HepG2 (cell line): ENCODE measurements around the gene URAD. TPM values are rescaled to one million over a fixed set of nuclear protein-coding genes. Genes with fewer than 3 reads are reported as not detected.

Experiments used
- ATAC-seq: fragments of 200-7000 bp; cut with Tn5 transposase; 3 replicates; pipeline ENCODE4 v1.9.1; 2020; ENCODE audit warnings: mild to moderate bottlenecking, moderate library complexity
- BruUV-seq: library from RNA; stranded (reverse); fragments of 400-500 nt; replicated peaks from 2 replicates; lab custom pipeline; 2021; lab: Mats Ljungman, UMichigan
- CTCF ChIA-PET: fragments of 300-600 bp; formaldehyde crosslinking; extraction: SDS; loops from one replicate; lab custom pipeline; 2021; ENCODE audit warnings: low total read pairs, inconsistent platforms, low intra/inter-chr PET ratio; lab: Yijun Ruan, JAX
- POLR2A ChIA-PET: fragments of 350-600 bp; sonication (Branson Sonifier 250); formaldehyde crosslinking; loops from one replicate; lab custom pipeline; 2020; ENCODE audit warnings: antibody characterized with exemption, inconsistent platforms; lab: Yijun Ruan, JAX
- DNase-seq: peaks from one replicate; pipeline ENCODE4 v3.0.0-alpha.2; 2015; ENCODE audit warnings: low spot score
- FAIRE-seq: peaks from 3 replicates; lab custom pipeline; 2011; peaks lifted over from hg19 to GRCh38; lab: Jason Lieb, UNC
- H2AFZ ChIP-seq: one replicate; pipeline ENCODE4 v1.6.1; 2011; ENCODE audit warnings: low read length, inconsistent platforms
- H3K27ac ChIP-seq: fragments of 300-600 bp; 3 replicates; pipeline ENCODE4 v1.8.0; 2011; ENCODE audit warnings: mixed run types, mild to moderate bottlenecking, mixed read lengths, low read length, inconsistent platforms; ENCODE audit not compliant: insufficient read depth; ENCODE audit errors: extremely low read length
- H3K27me3 ChIP-seq, 2 experiments: fragments of 200-600 bp in 1 of 2; 2 replicates in 1 of 2; 3 replicates in 1 of 2; pipeline versions ENCODE4 v1.6.0 to v1.8.0; 2011; ENCODE audit warnings: low read length in 2 of 2, mild to moderate bottlenecking in 2 of 2, moderate library complexity in 2 of 2, inconsistent platforms in 1 of 2; ENCODE audit not compliant: insufficient read depth in 2 of 2, control insufficient read depth in 1 of 2
- H3K36me3 ChIP-seq, 2 experiments: fragments of 200-600 bp in 1 of 2; replicated peaks in 1 of 2; 2 replicates in 1 of 2; 3 replicates in 1 of 2; pipeline versions ENCODE4 v1.5.1 to v1.8.0; 2011; ENCODE audit warnings: low read length in 2 of 2, inconsistent platforms in 1 of 2; ENCODE audit not compliant: insufficient read depth in 2 of 2, control insufficient read depth in 1 of 2
- H3K4me1 ChIP-seq: 2 replicates; pipeline ENCODE4 v1.5.1; 2012; ENCODE audit warnings: low read length, inconsistent platforms; ENCODE audit not compliant: insufficient read depth
- H3K4me2 ChIP-seq: 2 replicates; pipeline ENCODE4 v1.6.0; 2011; ENCODE audit warnings: low read depth, low read length, inconsistent platforms
- H3K4me3 ChIP-seq, 3 experiments: fragments of 200-600 bp in 1 of 3; sonication (generic), shearing (Covaris generic) in 1 of 3; replicated peaks in 1 of 3; 2 replicates each; pipeline ENCODE4 v1.5.1; 2011 to 2016; ENCODE audit warnings: low read length in 3 of 3, inconsistent platforms in 2 of 3, low read depth in 2 of 3, mild to moderate bottlenecking in 2 of 3, control low read depth in 1 of 3, mixed read lengths in 1 of 3; ENCODE audit not compliant: insufficient read depth in 1 of 3
- H3K79me2 ChIP-seq: one replicate; pipeline ENCODE4 v1.6.1; 2011; ENCODE audit warnings: low read length, inconsistent platforms; ENCODE audit not compliant: insufficient read depth
- H3K9ac ChIP-seq: 2 replicates; pipeline ENCODE4 v1.6.0; 2011; ENCODE audit warnings: mild to moderate bottlenecking, low read depth, low read length, inconsistent platforms; ENCODE audit not compliant: insufficient read depth
- H3K9me3 ChIP-seq: 2 replicates; pipeline ENCODE4 v1.5.1; 2012; ENCODE audit warnings: mild to moderate bottlenecking, low read length
- H4K20me1 ChIP-seq: 2 replicates; pipeline ENCODE4 v1.6.0; 2011; ENCODE audit warnings: inconsistent platforms, mild to moderate bottlenecking, low read length, moderate library complexity; ENCODE audit not compliant: insufficient read depth
- ATF1 ChIP-seq: IDR thresholded peaks from 2 replicates; pipeline ENCODE4 v1.6.1; 2016; ENCODE audit warnings: mild to moderate bottlenecking, control low read depth
- CREBL2 ChIP-seq: sonication (generic); formaldehyde crosslinking; IDR thresholded peaks from 2 replicates; pipeline ENCODE4 v1.8.1; 2023; ENCODE audit warnings: missing genetic modification reagents, mild to moderate bottlenecking, borderline replicate concordance
- GTF2F1 ChIP-seq: fragments of 150-350 bp; IDR thresholded peaks from 2 replicates; pipeline ENCODE4 v1.6.1; 2014; ENCODE audit warnings: low read length
- HHEX ChIP-seq: IDR thresholded peaks from 2 replicates; pipeline ENCODE4 v1.6.1; 2016; ENCODE audit warnings: control low read depth
- PAX8 ChIP-seq: sonication (generic); formaldehyde crosslinking; IDR thresholded peaks from 2 replicates; pipeline ENCODE4 v1.8.0; 2022; ENCODE audit warnings: mild to moderate bottlenecking, missing genetic modification reagents, borderline replicate concordance
- RBM39 ChIP-seq: fragments of 200-400 bp; formaldehyde crosslinking; IDR thresholded peaks from one replicate; pipeline ENCODE4 v1.6.1; 2018; ENCODE audit warnings: antibody characterized with exemption, mild to moderate bottlenecking, low read depth, low read length; ENCODE audit not compliant: poor library complexity, severe bottlenecking
- SKI ChIP-seq: fragments of 450-650 bp; IDR thresholded peaks from one replicate; pipeline ENCODE4 v1.6.1; 2018; ENCODE audit warnings: mild to moderate bottlenecking; ENCODE audit not compliant: partially characterized antibody
- SRSF1 ChIP-seq: fragments of 200-400 bp; formaldehyde crosslinking; optimal IDR thresholded peaks from 2 replicates; pipeline ENCODE3; 2017; ENCODE audit warnings: mild to moderate bottlenecking, low read depth, low read length, moderate library complexity
- THRA ChIP-seq: sonication (generic); formaldehyde crosslinking; IDR thresholded peaks from 2 replicates; pipeline ENCODE4 v1.4.0; 2020; ENCODE audit warnings: missing genetic modification reagents, borderline replicate concordance
- ZMAT3 ChIP-seq: sonication (generic); formaldehyde crosslinking; conservative IDR thresholded peaks from 2 replicates; pipeline ENCODE4 v1.7.0; 2021; ENCODE audit warnings: missing genetic modification reagents
- ZNF576 ChIP-seq: sonication (generic); formaldehyde crosslinking; IDR thresholded peaks from 2 replicates; pipeline ENCODE4 v1.4.0; 2020; ENCODE audit warnings: mild to moderate bottlenecking, missing genetic modification reagents
- WGBS: methylation state at CpG from one replicate; pipeline ENCODE4 v1.1.6; 2017; ENCODE audit warnings: low lambda C conversion rate; 5-methylcytosine and 5-hydroxymethylcytosine counted together
- in situ Hi-C: cut with HindIII; loops from 2 replicates; pipeline ENCODE4 v1.10.0; 2017; ENCODE audit warnings: low pct_unique_long_range_greater_than_20kb; ENCODE audit not compliant: extremely low pct_ligation_motif_present
- intact Hi-C: fragments of 100-400 bp; cut with micrococcal nuclease; formaldehyde crosslinking; loops from one replicate; pipeline ENCODE4 v1.10.0; 2022; ENCODE audit not compliant: unreplicated experiment
- polyA plus RNA-seq, 8 experiments: library from polyadenylated mRNA; depleted of rRNA in 3 of 8; stranded (reverse) in 7 of 8; unstranded in 1 of 8; fragments of >200 nt; fragmentation: Illumina TruSeq in 4 of 8; extraction: Trizol in 4 of 8; gene quantifications; 2 replicates each; pipeline versions ENCODE4 v1.2.1 to v1.2.3, GENCODE V29; 2011 to 2016; ENCODE audit warnings: low read depth in 4 of 8, missing spikeins in 1 of 8, mixed read lengths in 1 of 8; ENCODE audit not compliant: insufficient read depth in 1 of 8
- total RNA-seq, 5 experiments: library from RNA; depleted of rRNA; stranded (reverse); fragments of >200 nt; fragmentation: Illumina TruSeq; extraction: Trizol; gene quantifications; 2 replicates each; pipeline ENCODE4 v1.2.3, GENCODE V29; 2016; ENCODE audit warnings: low read depth in 1 of 5
- TF ChIP-seq, protein P1 (sequence below): sonication (generic); formaldehyde crosslinking; conservative IDR thresholded peaks from 2 replicates; pipeline ENCODE4 v1.8.0; 2022; ENCODE audit warnings: low read depth, missing genetic modification reagents
- TF ChIP-seq, protein P2 (sequence below): sonication (generic); formaldehyde crosslinking; IDR thresholded peaks from 2 replicates; pipeline ENCODE4 v1.4.0; 2020; ENCODE audit warnings: mild to moderate bottlenecking, low read depth, missing genetic modification reagents
- TF ChIP-seq, protein P3 (sequence below): IDR thresholded peaks from 2 replicates; pipeline ENCODE4 v1.6.1; 2016; ENCODE audit warnings: missing biosample characterization, missing genetic modification reagents, low read depth

Gene URAD
- total and polyA plus RNA-seq, 2 of the 13 experiments (the other 11 are each of a cell fraction or from before 2014, with no cell fraction given) = not detected

- TF ChIP-seq, protein P1, sequence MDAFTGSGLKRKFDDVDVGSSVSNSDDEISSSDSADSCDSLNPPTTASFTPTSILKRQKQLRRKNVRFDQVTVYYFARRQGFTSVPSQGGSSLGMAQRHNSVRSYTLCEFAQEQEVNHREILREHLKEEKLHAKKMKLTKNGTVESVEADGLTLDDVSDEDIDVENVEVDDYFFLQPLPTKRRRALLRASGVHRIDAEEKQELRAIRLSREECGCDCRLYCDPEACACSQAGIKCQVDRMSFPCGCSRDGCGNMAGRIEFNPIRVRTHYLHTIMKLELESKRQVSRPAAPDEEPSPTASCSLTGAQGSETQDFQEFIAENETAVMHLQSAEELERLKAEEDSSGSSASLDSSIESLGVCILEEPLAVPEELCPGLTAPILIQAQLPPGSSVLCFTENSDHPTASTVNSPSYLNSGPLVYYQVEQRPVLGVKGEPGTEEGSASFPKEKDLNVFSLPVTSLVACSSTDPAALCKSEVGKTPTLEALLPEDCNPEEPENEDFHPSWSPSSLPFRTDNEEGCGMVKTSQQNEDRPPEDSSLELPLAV = no peak
- TF ChIP-seq, protein P2, sequence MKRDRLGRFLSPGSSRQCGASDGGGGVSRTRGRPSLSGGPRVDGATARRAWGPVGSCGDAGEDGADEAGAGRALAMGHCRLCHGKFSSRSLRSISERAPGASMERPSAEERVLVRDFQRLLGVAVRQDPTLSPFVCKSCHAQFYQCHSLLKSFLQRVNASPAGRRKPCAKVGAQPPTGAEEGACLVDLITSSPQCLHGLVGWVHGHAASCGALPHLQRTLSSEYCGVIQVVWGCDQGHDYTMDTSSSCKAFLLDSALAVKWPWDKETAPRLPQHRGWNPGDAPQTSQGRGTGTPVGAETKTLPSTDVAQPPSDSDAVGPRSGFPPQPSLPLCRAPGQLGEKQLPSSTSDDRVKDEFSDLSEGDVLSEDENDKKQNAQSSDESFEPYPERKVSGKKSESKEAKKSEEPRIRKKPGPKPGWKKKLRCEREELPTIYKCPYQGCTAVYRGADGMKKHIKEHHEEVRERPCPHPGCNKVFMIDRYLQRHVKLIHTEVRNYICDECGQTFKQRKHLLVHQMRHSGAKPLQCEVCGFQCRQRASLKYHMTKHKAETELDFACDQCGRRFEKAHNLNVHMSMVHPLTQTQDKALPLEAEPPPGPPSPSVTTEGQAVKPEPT (CRISPR knock-in tag) = no peak
Measured at GRCh38 chr13:27956576-27957300, 31.8 kb downstream of the URAD start (continued).

DNA sequence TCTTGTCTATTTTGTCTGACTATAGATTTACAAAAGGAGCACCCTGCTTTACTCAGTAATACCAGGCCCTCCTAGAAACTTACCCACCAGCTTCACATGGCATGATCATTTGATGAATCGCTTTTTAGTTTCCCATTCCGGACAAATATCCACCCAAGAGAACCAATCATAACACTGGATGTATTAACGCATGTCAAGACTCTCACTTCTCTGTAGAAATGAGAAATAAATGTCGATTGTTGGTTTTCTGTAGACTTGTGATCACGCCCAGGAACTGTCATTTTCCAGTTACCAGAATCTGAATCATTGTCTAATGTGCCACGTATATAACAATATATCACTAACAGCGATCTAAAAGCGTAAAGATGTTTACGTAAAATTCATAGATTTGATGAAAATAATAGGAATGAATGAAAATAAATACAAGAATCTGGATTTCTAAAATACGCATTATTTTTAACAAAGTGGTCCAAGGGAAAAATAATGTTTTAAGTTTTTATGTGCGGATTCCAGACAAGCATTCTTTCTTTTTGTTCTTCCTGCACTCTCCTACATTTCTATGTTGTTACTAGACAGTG is 33.4 kb downstream of the URAD start:
- H3K9me3 ChIP-seq = no peaks in the 10 kb centered on the region
- DNase-seq (no peak), ATAC-seq (no peak), FAIRE-seq (no peak)
- H3K79me2 ChIP-seq = no peaks in the 10 kb centered on the region
- H3K36me3 ChIP-seq = no peaks in the 10 kb centered on the region
- POLR2A ChIA-PET = no interaction called here
- peaks cover 0 to 4% of the 10 kb centered on the region in 2 experiments; a peak in 1 of 5 replicates for H3K27me3 ChIP-seq
- in situ Hi-C loops (loop anchor here (25.0 kb wide), 1 partner anchor 993 kb away; no protein-coding TSS in a partner anchor), intact Hi-C loops (no loop called here)
- no peak overlapping the region for H2AFZ ChIP-seq
- 82% methylated on average over 11 of the region's 11 CpGs for WGBS
- H3K4me1 ChIP-seq = peaks cover 39% of the 10 kb centered on the region
- no TSS peak for BruUV-seq
- CTCF ChIA-PET = no interaction called here
- no peak overlapping the region for H3K4me3 ChIP-seq
- no peak overlapping the region for H3K27ac ChIP-seq
- H4K20me1 ChIP-seq = no peaks in the 10 kb centered on the region
- no peak overlapping the region for H3K9ac ChIP-seq
- H3K4me2 ChIP-seq = no peak overlapping the region
- TF ChIP-seq GTF2F1 (no peak), ATF1 (CRISPR knock-in tag) (no peak), THRA (CRISPR knock-in tag) (no peak), RBM39 (no peak), SKI (no peak), HHEX (CRISPR knock-in tag) (no peak), SRSF1 (no peak), PAX8 (CRISPR knock-in tag) (no peak), ZNF576 (CRISPR knock-in tag) (no peak), ZMAT3 (CRISPR knock-in tag) (no peak), CREBL2 (CRISPR knock-in tag) (no peak)
- TF ChIP-seq, protein P3, sequence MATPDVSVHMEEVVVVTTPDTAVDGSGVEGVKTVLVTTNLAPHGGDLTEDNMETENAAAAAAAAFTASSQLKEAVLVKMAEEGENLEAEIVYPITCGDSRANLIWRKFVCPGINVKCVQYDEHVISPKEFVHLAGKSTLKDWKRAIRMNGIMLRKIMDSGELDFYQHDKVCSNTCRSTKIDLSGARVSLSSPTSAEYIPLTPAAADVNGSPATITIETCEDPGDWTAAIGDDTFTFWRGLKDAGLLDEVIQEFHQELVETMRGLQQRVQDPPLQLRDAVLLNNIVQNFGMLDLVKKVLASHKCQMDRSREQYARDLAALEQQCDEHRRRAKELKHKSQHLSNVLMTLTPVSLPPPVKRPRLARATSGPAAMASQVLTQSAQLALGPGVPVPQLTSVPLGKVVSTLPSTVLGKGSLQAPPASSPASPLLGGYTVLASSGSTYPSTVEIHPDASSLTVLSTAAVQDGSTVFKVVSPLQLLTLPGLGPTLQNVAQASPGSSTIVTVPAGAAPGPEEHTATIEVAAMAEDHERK (CRISPR knock-in tag) = no peak
